HCT116 (cell line): ENCODE measurements around the gene ANKZF1. TPM values are rescaled to one million over a fixed set of nuclear protein-coding genes. Genes with fewer than 3 reads are reported as not detected.

Source experiments
- ATAC-seq: fragments of 200-7000 bp; cut with Tn5 transposase; 2 replicates; pipeline ENCODE4 v1.9.1; 2020; ENCODE audit warnings: mild to moderate bottlenecking, moderate library complexity
- BruUV-seq: library from RNA; stranded (reverse); fragments of 400-500 nt; replicated peaks from 2 replicates; lab custom pipeline; 2021; lab: Mats Ljungman, UMichigan
- CTCF ChIA-PET: fragments of 300-600 bp; sonication (Branson Sonifier 250); formaldehyde crosslinking; loops from one replicate; lab custom pipeline; 2021; ENCODE audit warnings: antibody characterized with exemption; lab: Charles Lee
- POLR2A ChIA-PET: fragments of 300-600, 350-600 bp; sonication (Branson Sonifier 250); formaldehyde crosslinking; loops from one replicate; lab custom pipeline; 2021; ENCODE audit warnings: antibody characterized with exemption; lab: Charles Lee
- RAD21 ChIA-PET, 2 experiments: fragments of 300-600 bp; sonication (Branson Sonifier 250); formaldehyde crosslinking; loops; one replicate each; lab custom pipeline; 2023; ENCODE audit warnings: low total read pairs in 2 of 2; ENCODE audit not compliant: uncharacterized antibody in 2 of 2, unreplicated experiment in 2 of 2, low non-redundant PET in 1 of 2; lab: Charles Lee
- DNase-seq: peaks from one replicate; pipeline ENCODE4 v3.0.0-alpha.2; 2010; ENCODE audit warnings: low read depth, low spot score
- H2AFZ ChIP-seq: fragments of 200-600 bp; shearing (Covaris generic), sonication (generic); 2 replicates; pipeline ENCODE4 v1.6.1; 2017; ENCODE audit warnings: low read depth, mixed run types, mixed read lengths, antibody characterized with exemption, low read length; ENCODE audit not compliant: poor library complexity, severe bottlenecking
- H3K27ac ChIP-seq: 2 replicates; pipeline ENCODE4 v1.5.1; 2012; ENCODE audit warnings: low read depth, low read length
- H3K27me3 ChIP-seq: fragments of 200-600 bp; sonication (generic); 2 replicates; pipeline ENCODE4 v1.6.1; 2016; ENCODE audit warnings: mixed run types, low read length, mixed read lengths; ENCODE audit not compliant: insufficient read depth
- H3K36me3 ChIP-seq, 2 experiments: fragments of 200-500 bp in 1 of 2; fragments of 200-600 bp in 1 of 2; sonication (Bioruptor generic) in 1 of 2; sonication (generic) in 1 of 2; 2 replicates each; pipeline versions ENCODE4 v1.5.1 to v1.6.1; 2014 to 2016; ENCODE audit warnings: low read length in 2 of 2, inconsistent platforms in 1 of 2, mixed read lengths in 1 of 2, mixed run types in 1 of 2; ENCODE audit not compliant: insufficient read depth in 2 of 2, control insufficient read depth in 1 of 2
- H3K4me1 ChIP-seq, 2 experiments: fragments of 200-600 bp in 1 of 2; sonication (generic) in 1 of 2; 2 replicates each; pipeline versions ENCODE4 v1.5.1 to v1.6.1; 2012 to 2017; ENCODE audit warnings: low read length in 2 of 2, inconsistent platforms in 1 of 2, mild to moderate bottlenecking in 1 of 2, mixed read lengths in 1 of 2, mixed run types in 1 of 2, moderate library complexity in 1 of 2; ENCODE audit not compliant: insufficient read depth in 2 of 2, control insufficient read depth in 1 of 2
- H3K4me2 ChIP-seq: fragments of 200-600 bp; sonication (generic); 2 replicates; pipeline ENCODE4 v1.6.1; 2017; ENCODE audit warnings: mixed run types, low read length, mixed read lengths
- H3K4me3 ChIP-seq, 2 experiments: fragments of 200-600 bp in 1 of 2; sonication (generic) in 1 of 2; replicated peaks in 1 of 2; 2 replicates each; pipeline ENCODE4 v1.5.1; 2011 to 2016; ENCODE audit warnings: low read length in 2 of 2, control low read depth in 1 of 2, low read depth in 1 of 2, mild to moderate bottlenecking in 1 of 2, mixed read lengths in 1 of 2, mixed run types in 1 of 2
- H3K79me2 ChIP-seq: fragments of 200-600 bp; sonication (generic); 2 replicates; pipeline ENCODE4 v1.6.1; 2017; ENCODE audit warnings: mild to moderate bottlenecking, mixed run types, low read length, moderate library complexity, mixed read lengths; ENCODE audit not compliant: insufficient read depth
- H3K9ac ChIP-seq: fragments of 200-600 bp; sonication (generic); 2 replicates; pipeline ENCODE4 v1.6.1; 2016; ENCODE audit warnings: low read length, mixed read lengths
- H3K9me2 ChIP-seq: fragments of 200-600 bp; sonication (generic), shearing (Covaris generic); 2 replicates; pipeline ENCODE4 v1.6.1; 2017; ENCODE audit warnings: mixed run types, mild to moderate bottlenecking, moderate library complexity; ENCODE audit not compliant: insufficient read depth
- H3K9me3 ChIP-seq, 2 experiments: fragments of 200-500 bp in 1 of 2; fragments of 200-600 bp in 1 of 2; sonication (Bioruptor generic) in 1 of 2; sonication (generic) in 1 of 2; 2 replicates each; pipeline ENCODE4 v1.6.1; 2014 to 2017; ENCODE audit warnings: low read length in 2 of 2, mixed read lengths in 2 of 2, inconsistent platforms in 1 of 2, low read depth in 1 of 2, mild to moderate bottlenecking in 1 of 2, mixed run types in 1 of 2, moderate library complexity in 1 of 2; ENCODE audit not compliant: control insufficient read depth in 1 of 2, insufficient read depth in 1 of 2
- H4K20me1 ChIP-seq: fragments of 200-600 bp; sonication (generic), shearing (Covaris generic); 2 replicates; pipeline ENCODE4 v1.6.1; 2017; ENCODE audit warnings: mixed run types, mild to moderate bottlenecking, moderate library complexity; ENCODE audit not compliant: insufficient read depth
- CBX3 ChIP-seq: IDR thresholded peaks from 2 replicates; pipeline ENCODE4 v1.6.1; 2012; ENCODE audit warnings: low read depth
- CEBPB ChIP-seq: IDR thresholded peaks from 2 replicates; pipeline ENCODE4 v1.6.1; 2012; ENCODE audit warnings: low read depth
- CTCF ChIP-seq, 3 experiments: fragments of 200-600 bp in 1 of 3; sonication (generic) in 1 of 3; IDR thresholded peaks in 2 of 3; conservative IDR thresholded peaks in 1 of 3; 2 replicates each; pipeline ENCODE4 v1.5.1; 2012 to 2017; ENCODE audit warnings: low read depth in 2 of 3, low read length in 2 of 3, antibody characterized with exemption in 1 of 3, borderline replicate concordance in 1 of 3, control low read depth in 1 of 3, mild to moderate bottlenecking in 1 of 3, mixed read lengths in 1 of 3, mixed run types in 1 of 3, moderate library complexity in 1 of 3; ENCODE audit not compliant: insufficient read depth in 1 of 3
- EGR1 ChIP-seq: IDR thresholded peaks from 2 replicates; pipeline ENCODE4 v1.6.1; 2012; ENCODE audit warnings: low read depth
- ELF1 ChIP-seq: IDR thresholded peaks from 2 replicates; pipeline ENCODE4 v1.6.1; 2012; ENCODE audit warnings: low read depth, borderline replicate concordance
- FOSL1 ChIP-seq: IDR thresholded peaks from 2 replicates; pipeline ENCODE4 v1.6.1; 2012; ENCODE audit warnings: low read depth
- POLR2A ChIP-seq: IDR thresholded peaks from 2 replicates; pipeline ENCODE4 v1.7.0; 2011; ENCODE audit warnings: borderline replicate concordance; ENCODE audit not compliant: insufficient read depth, insufficient read length; ENCODE audit errors: extremely low read depth
- POLR2AphosphoS5 ChIP-seq: IDR thresholded peaks from 2 replicates; pipeline ENCODE4 v1.6.1; 2011; ENCODE audit warnings: mild to moderate bottlenecking, low read depth, low read length, moderate library complexity
- SIN3A ChIP-seq: IDR thresholded peaks from 2 replicates; pipeline ENCODE4 v1.6.1; 2012; ENCODE audit warnings: low read depth
- SRF ChIP-seq: IDR thresholded peaks from 2 replicates; pipeline ENCODE4 v1.6.1; 2012; ENCODE audit warnings: low read depth
- YY1 ChIP-seq: IDR thresholded peaks from 2 replicates; pipeline ENCODE4 v1.6.1; 2011; ENCODE audit warnings: low read length, low read depth, moderate library complexity, mild to moderate bottlenecking; ENCODE audit not compliant: insufficient replicate concordance; ENCODE audit errors: extremely low read depth
- ZFX ChIP-seq: fragments of 450-650 bp; IDR thresholded peaks from 2 replicates; pipeline ENCODE4 v1.6.1; 2017
- ZNF274 ChIP-seq: fragments of 200-500 bp; sonication (Bioruptor generic); IDR thresholded peaks from 2 replicates; pipeline ENCODE4 v1.6.1; 2014; ENCODE audit warnings: mild to moderate bottlenecking, low read depth, low read length, inconsistent platforms
- intact Hi-C: fragments of 100-400 bp; cut with micrococcal nuclease; formaldehyde crosslinking; loops from 2 replicates; pipeline ENCODE4 v1.10.0; 2022
- total RNA-seq: library from RNA; stranded (reverse); gene quantifications from one replicate; pipeline ENCODE4 v1.2.1, GENCODE V29; 2021; ENCODE audit not compliant: unreplicated experiment
- TF ChIP-seq, protein P1 (sequence below): IDR thresholded peaks from 2 replicates; pipeline ENCODE4 v1.6.1; 2011; ENCODE audit warnings: mild to moderate bottlenecking, low read length, moderate library complexity; ENCODE audit not compliant: insufficient replicate concordance; ENCODE audit errors: extremely low read depth

ANKZF1 gene
- total RNA-seq, 1 experiment from 2014 or later = 64.7 TPM

DNA sequence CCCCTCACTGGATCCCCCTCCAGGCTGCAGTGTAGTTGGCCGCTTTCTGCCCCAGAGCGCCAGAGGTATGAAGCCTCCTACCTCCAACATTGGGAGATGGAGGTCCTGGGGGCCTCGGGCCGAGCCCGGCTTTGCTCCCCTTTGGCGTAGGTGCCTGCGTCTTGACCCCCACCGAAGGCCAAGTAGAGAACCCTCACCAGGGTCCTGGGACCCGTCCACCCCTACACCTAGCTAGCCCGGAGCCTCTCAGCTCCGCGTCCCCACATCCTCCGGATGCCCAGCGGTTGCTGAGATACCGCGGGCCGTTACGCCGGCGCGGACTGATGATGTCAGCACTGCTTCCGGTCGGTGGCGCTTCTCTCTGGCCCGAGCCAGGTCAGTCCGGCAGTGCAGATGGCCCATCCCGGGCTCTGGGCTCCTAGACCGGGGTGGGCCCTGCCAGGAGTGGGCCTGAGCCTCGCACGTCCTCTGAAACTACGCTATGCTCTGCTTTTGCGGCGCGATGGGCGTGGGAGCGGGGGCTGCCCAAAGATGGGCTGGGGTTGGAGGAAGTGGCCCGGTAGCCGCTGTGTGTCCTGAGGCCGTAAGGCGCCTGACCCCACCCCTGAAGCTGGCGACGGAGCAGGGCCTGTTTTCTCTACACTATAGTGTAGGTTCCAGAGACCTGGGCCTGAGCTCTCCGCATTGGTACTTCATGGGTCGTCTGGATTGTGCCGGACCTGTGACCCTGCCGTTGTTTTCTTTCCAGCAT lies 15.7 kb downstream of the ANKZF1 start, which contains the start of the genes GLB1L and STK16:
TSS of gene GLB1L (minus strand) at position 297 of the 751 bp plus-strand sequence. CDS start 1,871 bp downstream, outside the sequence.
TSS of gene STK16 (plus strand) at position 332 of the 751 bp plus-strand sequence. CDS start 521 bp downstream, outside the sequence.
- Histone ChIP-seq H3K9me2 (no peaks in the 10 kb centered on the region), H3K9ac (peak within 1 kb of the TSS; percentile 82), H2AFZ (peak within 1 kb of the TSS; percentile 17), H3K9me3 (no peaks in the 10 kb centered on the region), H3K4me2 (peak within 1 kb of the TSS; percentile 87), H3K27ac (peak within 1 kb of the TSS; percentile 79), H3K4me1 (peaks cover 27 to 39% of the 10 kb centered on the region in 2 experiments), H3K4me3 (peak within 1 kb of the TSS; percentile 80 to 96), H3K79me2 (peaks cover 14% of the 10 kb centered on the region; the same call in 1 of the 2 replicates), H3K27me3 (no peaks in the 10 kb centered on the region), H3K36me3 (peaks cover 0 to 5% of the 10 kb centered on the region in 2 experiments; a peak in 2 of 4 replicates), H4K20me1 (no peaks in the 10 kb centered on the region)
- BruUV-seq = TSS peak; percentile 77
- POLR2A ChIA-PET = interaction anchor here (0.8 to 2.5 kb wide), 4 partner anchors 9 to 29 kb away, joined by 3 to 8 read pairs (median 7); partner anchors contain the start of genes ANKZF1, ATG9A and TUBA4A
- no peak for TF ChIP-seq CTCF (IDR thresholded peaks at IDR 0.05 in 2 of 3, conservative IDR thresholded peaks at IDR 0.05 in 1 of 3; ENCODE audit: borderline replicate concordance in 1 of 3, insufficient read depth in 1 of 3, low read depth in 2 of 3, low read length in 2 of 3)
- no peak for TF ChIP-seq ELF1
- TF ChIP-seq CBX3 = no peak
- TF ChIP-seq SRF = no peak
- TF ChIP-seq, protein P1, sequence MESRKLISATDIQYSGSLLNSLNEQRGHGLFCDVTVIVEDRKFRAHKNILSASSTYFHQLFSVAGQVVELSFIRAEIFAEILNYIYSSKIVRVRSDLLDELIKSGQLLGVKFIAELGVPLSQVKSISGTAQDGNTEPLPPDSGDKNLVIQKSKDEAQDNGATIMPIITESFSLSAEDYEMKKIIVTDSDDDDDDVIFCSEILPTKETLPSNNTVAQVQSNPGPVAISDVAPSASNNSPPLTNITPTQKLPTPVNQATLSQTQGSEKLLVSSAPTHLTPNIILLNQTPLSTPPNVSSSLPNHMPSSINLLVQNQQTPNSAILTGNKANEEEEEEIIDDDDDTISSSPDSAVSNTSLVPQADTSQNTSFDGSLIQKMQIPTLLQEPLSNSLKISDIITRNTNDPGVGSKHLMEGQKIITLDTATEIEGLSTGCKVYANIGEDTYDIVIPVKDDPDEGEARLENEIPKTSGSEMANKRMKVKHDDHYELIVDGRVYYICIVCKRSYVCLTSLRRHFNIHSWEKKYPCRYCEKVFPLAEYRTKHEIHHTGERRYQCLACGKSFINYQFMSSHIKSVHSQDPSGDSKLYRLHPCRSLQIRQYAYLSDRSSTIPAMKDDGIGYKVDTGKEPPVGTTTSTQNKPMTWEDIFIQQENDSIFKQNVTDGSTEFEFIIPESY = peak; percentile 25
- TF ChIP-seq EGR1 = no peak
- TF ChIP-seq POLR2A = peak; percentile 72
- peak; percentile 91; the same call in 1 of the 2 replicates for TF ChIP-seq ZFX
- TF ChIP-seq SIN3A = no peak
- peak; percentile 94 for TF ChIP-seq POLR2AphosphoS5
- TF ChIP-seq YY1 = peak; percentile 38
- TF ChIP-seq CEBPB = no peak
- no peak for TF ChIP-seq ZNF274
- TF ChIP-seq FOSL1 = no peak
- DNase-seq (peak; percentile 83), ATAC-seq (peak; percentile 90)
- CTCF ChIA-PET = interaction anchor here (0.6 to 2.6 kb wide), 4 partner anchors 34 to 598 kb away, joined by 3 to 19 read pairs (median 3); partner anchors contain the start of gene DNAJB2
- RAD21 ChIA-PET = no interaction called here
- intact Hi-C loops = no loop called here
